BJ (cell line): ENCODE measurements around the gene KLHL40. TPM values are rescaled to one million over a fixed set of nuclear protein-coding genes. Genes with fewer than 3 reads are reported as not detected.

Experiments
- CTCF ChIA-PET: fragments of 350-600 bp; formaldehyde crosslinking; extraction: SDS; loops from one replicate; lab custom pipeline; 2021; ENCODE audit warnings: antibody characterized with exemption, inconsistent platforms; lab: Yijun Ruan, JAX
- POLR2A ChIA-PET: fragments of 300-600 bp; sonication (Branson Sonifier 250); formaldehyde crosslinking; extraction: SDS; loops from one replicate; lab custom pipeline; 2021; ENCODE audit warnings: antibody characterized with exemption; lab: Charles Lee
- DNase-seq: peaks from one replicate; pipeline ENCODE4 v3.0.0-alpha.2; 2011; ENCODE audit warnings: low read depth
- H3K27me3 ChIP-seq: 2 replicates; pipeline ENCODE4 v1.6.0; 2011; ENCODE audit warnings: low read length; ENCODE audit not compliant: control insufficient read depth, insufficient read depth
- H3K36me3 ChIP-seq: 2 replicates; pipeline ENCODE4 v1.5.1; 2011; ENCODE audit warnings: low read length; ENCODE audit not compliant: control insufficient read depth, insufficient read depth
- H3K4me3 ChIP-seq: 2 replicates; pipeline ENCODE4 v1.5.1; 2011; ENCODE audit warnings: low read depth, mild to moderate bottlenecking, control low read depth, low read length
- polyA plus RNA-seq: library from polyadenylated mRNA; depleted of rRNA; stranded (reverse); fragments of >200 nt; gene quantifications from 2 replicates; pipeline ENCODE4 v1.2.3, GENCODE V29; 2011
- TF ChIP-seq, protein P1 (sequence below): IDR thresholded peaks from 2 replicates; pipeline ENCODE4 v1.5.1; 2011; ENCODE audit warnings: low read depth, mild to moderate bottlenecking, control low read depth, inconsistent platforms, low read length, moderate library complexity; ENCODE audit not compliant: insufficient read depth

Gene KLHL40
- polyA plus RNA-seq, 1 experiment, result not detected

DNA sequence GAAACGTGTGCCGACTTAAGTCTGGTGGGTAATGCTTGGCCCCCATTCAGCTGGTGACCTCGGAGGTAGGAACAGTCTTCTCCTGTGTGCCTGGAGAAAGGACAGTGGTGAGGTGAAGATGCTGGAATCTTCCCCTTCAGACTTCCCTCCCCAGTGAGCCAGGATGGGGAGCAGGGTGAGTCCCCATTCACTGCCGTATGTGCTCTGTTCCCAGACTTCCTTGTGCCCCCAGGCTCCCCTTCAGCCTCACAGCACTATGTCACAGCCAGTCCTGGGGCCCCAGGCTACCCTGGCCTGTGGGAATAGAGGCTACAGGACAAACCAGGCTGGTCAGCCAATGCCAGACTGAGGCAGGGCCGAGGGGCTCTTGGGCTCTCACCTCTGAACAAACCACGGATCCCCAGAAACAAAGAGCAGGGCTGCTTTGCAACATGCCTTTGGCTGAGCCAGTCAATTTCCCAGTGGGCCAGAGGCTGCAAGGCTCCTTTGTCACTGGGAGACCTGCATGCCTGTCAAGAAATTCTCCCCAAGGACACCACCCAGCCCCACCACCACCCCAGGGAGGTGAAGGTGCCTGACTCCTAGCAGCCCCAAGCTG is 49.0 kb downstream of the KLHL40 start:
- ChIA-PET CTCF (interaction anchor here (2.0 kb wide), 1 partner anchor 11 kb away, joined by 17 read pairs; no protein-coding TSS in a partner anchor), POLR2A (no interaction called here)

DNA sequence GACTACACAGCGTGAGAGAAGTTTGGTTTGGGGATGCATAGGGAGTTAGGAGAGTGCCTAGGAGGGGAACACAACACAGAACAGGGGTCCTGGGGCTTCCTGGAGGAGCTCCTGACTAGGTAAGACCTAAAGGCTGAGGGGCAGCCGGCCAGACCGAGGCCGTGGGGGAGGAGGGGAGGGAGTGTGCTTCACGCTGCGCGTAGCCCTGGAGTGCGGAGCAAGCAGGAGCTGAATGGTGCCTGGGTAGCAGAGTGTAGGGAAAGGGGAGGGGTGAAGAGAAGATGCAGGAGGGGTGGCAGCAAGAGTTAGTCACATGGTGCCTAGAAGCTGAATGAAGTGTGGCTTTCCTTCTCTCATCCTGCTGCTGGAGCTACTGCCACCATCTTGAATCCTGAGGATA is 49.7 kb downstream of the KLHL40 start:
- ChIA-PET CTCF (interaction anchor here (2.0 kb wide), 1 partner anchor 10 kb away, joined by 17 read pairs; no protein-coding TSS in a partner anchor), POLR2A (no interaction called here)
- TF ChIP-seq, protein P1, sequence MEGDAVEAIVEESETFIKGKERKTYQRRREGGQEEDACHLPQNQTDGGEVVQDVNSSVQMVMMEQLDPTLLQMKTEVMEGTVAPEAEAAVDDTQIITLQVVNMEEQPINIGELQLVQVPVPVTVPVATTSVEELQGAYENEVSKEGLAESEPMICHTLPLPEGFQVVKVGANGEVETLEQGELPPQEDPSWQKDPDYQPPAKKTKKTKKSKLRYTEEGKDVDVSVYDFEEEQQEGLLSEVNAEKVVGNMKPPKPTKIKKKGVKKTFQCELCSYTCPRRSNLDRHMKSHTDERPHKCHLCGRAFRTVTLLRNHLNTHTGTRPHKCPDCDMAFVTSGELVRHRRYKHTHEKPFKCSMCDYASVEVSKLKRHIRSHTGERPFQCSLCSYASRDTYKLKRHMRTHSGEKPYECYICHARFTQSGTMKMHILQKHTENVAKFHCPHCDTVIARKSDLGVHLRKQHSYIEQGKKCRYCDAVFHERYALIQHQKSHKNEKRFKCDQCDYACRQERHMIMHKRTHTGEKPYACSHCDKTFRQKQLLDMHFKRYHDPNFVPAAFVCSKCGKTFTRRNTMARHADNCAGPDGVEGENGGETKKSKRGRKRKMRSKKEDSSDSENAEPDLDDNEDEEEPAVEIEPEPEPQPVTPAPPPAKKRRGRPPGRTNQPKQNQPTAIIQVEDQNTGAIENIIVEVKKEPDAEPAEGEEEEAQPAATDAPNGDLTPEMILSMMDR, result no peak
- DNase-seq, result no peak
- Histone ChIP-seq H3K4me3 (no peak overlapping the region), H3K27me3 (no peaks in the 10 kb centered on the region), H3K36me3 (no peaks in the 10 kb centered on the region)

More for the DNA sequence above, 49.0 kb downstream of the KLHL40 start:
- Histone ChIP-seq H3K4me3 (no peak overlapping the region), H3K27me3 (no peaks in the 10 kb centered on the region), H3K36me3 (no peaks in the 10 kb centered on the region)
- TF ChIP-seq, protein P1, result no peak
- DNase-seq, result no peak

DNA sequence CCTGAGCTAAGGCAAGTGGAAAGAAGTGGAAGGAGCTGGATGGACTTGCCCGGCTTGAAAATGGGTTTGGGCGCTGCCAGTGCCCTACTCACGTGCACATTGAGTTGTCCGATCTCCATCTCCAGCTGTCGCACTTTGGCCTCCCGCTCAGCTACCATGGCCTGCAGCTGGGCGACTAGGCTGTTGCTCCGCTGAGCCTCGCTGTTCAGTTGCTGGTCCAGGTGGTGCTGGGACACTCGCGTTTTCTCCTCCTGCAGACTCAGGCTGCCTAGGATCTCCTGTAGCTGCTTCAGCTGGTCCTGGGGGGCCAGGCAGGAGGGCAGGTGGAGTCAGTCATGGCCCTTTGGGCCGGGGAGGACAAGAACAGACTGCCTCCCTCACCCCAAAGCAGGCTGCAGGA is 50.3 kb downstream of the KLHL40 start:
- TF ChIP-seq, protein P1, result no peak
- no peak for DNase-seq
- Histone ChIP-seq H3K4me3 (no peak overlapping the region), H3K36me3 (no peaks in the 10 kb centered on the region), H3K27me3 (no peaks in the 10 kb centered on the region)
- ChIA-PET POLR2A (no interaction called here), CTCF (interaction anchor here (0.8 to 2.0 kb wide), 2 partner anchors 9 to 15 kb away, joined by 3 to 17 read pairs; no protein-coding TSS in a partner anchor)

DNA sequence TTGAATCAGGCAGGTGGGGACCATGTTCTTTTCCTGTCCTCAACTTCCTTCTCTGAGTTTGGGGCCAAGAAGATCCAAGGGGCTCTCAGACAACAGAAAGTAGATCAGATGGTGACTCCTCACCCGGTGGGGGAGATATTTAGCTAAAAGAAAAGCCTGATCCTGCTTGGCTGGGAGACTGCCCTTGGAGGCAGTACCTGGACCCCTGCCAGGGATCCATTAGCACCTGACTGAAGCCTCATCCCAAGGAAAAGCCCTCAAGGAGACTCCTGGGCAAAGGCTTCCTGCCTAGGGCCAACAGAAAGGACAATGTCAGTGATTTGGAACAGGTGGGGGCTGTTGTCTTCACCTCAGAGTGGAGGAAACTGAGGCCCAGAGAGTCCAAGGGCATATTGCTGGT is 50.7 kb downstream of the KLHL40 start:
- Histone ChIP-seq H3K4me3 (no peak overlapping the region), H3K27me3 (0 out of 2 replicates have a peak, but pooled peaks cover 1% of the 10 kb centered on the region), H3K36me3 (no peaks in the 10 kb centered on the region)
- ChIA-PET CTCF (interaction anchor here (0.8 to 2.0 kb wide), 2 partner anchors 9 to 14 kb away, joined by 3 to 17 read pairs; no protein-coding TSS in a partner anchor), POLR2A (no interaction called here)
- TF ChIP-seq, protein P1, result no peak
- DNase-seq, result no peak

DNA sequence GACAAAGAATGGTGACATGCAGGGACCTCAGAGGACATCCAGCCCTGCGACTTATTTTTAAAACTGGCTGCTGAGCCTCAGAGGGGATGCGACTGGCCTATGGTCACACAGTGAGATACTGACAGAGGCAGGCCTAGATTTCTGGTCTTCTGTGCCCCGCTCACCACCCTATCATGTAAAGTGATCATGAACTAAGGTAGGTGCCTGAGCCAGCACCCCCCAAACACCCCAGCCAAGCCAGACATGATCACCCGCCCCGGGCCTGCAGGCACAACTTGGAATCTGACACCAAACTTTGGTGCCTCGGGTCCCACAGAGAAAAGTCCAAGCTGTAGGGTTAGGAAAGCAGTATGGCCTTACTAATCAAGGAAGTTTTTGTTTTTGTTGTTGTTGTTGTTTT is 51.2 kb downstream of the KLHL40 start:
- CTCF ChIA-PET, result interaction anchor here (2.0 kb wide), 1 partner anchor 9 kb away, joined by 17 read pairs; no protein-coding TSS in a partner anchor
- 0 out of 2 replicates have a peak, but pooled peaks cover 1% of the 10 kb centered on the region for H3K27me3 ChIP-seq
- TF ChIP-seq, protein P1, result no peak
- H3K36me3 ChIP-seq, result no peaks in the 10 kb centered on the region
- POLR2A ChIA-PET, result no interaction called here
- no peak for DNase-seq
- no peak overlapping the region for H3K4me3 ChIP-seq
